ENCODE data around the gene RAB27B.

- no peak for TF ChIP-seq POLR2A (IDR thresholded peaks at IDR 0.05; ENCODE audit: control extremely low read depth in 1 of 2, low read depth in 2 of 2, low read length in 2 of 2)
- TF ChIP-seq POLR2AphosphoS5 (IDR thresholded peaks at IDR 0.05; ENCODE audit: low read depth, low read length): no peak
- TF ChIP-seq CBX5 (IDR thresholded peaks at IDR 0.05; ENCODE audit: low read depth, low read length): no peak
- TF ChIP-seq EZH2 (IDR thresholded peaks at IDR 0.05; ENCODE audit: low read depth, low read length, severe bottlenecking): no peak
- TF ChIP-seq, protein P1, sequence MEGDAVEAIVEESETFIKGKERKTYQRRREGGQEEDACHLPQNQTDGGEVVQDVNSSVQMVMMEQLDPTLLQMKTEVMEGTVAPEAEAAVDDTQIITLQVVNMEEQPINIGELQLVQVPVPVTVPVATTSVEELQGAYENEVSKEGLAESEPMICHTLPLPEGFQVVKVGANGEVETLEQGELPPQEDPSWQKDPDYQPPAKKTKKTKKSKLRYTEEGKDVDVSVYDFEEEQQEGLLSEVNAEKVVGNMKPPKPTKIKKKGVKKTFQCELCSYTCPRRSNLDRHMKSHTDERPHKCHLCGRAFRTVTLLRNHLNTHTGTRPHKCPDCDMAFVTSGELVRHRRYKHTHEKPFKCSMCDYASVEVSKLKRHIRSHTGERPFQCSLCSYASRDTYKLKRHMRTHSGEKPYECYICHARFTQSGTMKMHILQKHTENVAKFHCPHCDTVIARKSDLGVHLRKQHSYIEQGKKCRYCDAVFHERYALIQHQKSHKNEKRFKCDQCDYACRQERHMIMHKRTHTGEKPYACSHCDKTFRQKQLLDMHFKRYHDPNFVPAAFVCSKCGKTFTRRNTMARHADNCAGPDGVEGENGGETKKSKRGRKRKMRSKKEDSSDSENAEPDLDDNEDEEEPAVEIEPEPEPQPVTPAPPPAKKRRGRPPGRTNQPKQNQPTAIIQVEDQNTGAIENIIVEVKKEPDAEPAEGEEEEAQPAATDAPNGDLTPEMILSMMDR (IDR thresholded peaks at IDR 0.05; ENCODE audit: control extremely low read depth in 1 of 3, insufficient read depth in 1 of 3, low read depth in 1 of 3, low read length in 3 of 3): no peak
- no peak for TF ChIP-seq SP4 (IDR thresholded peaks at IDR 0.05; ENCODE audit: low read length)
- no peak for TF ChIP-seq RFX5 (IDR thresholded peaks at IDR 0.05; ENCODE audit: borderline replicate concordance, low read depth, low read length)
- no peak for TF ChIP-seq HDAC2 (IDR thresholded peaks at IDR 0.05; ENCODE audit: borderline replicate concordance in 1 of 2, low read depth in 2 of 2, low read length in 2 of 2)
- no peak for TF ChIP-seq PHF8 (conservative IDR thresholded peaks at IDR 0.05; ENCODE audit: low read depth, low read length)
Measured at GRCh38 chr18:54877076-54877475, 48.8 kb downstream of the RAB27B start.
